Adrenal gland (tissue), 5 donors: Measurements from ENCODE around the gene SAFB.

Experiments used
- CTCF ChIP-seq, 6 experiments: fragments of 450-650 bp in 4 of 6; fragments of 200-600 bp in 2 of 6; sonication (generic) in 1 of 6; IDR thresholded peaks; 1 replicate in 5 of 6; 2 replicates in 1 of 6; pipeline versions ENCODE4 v1.5.1 to v1.8.0; 2016 to 2021; ENCODE audit warnings: antibody characterized with exemption in 6 of 6, mild to moderate bottlenecking in 2 of 6, moderate library complexity in 1 of 6
- POLR2A ChIP-seq, 2 donors: fragments of 450-650 bp; IDR thresholded peaks; one replicate each; pipeline ENCODE4 v1.6.1; 2017; ENCODE audit warnings: antibody characterized with exemption in 2 of 2, mild to moderate bottlenecking in 2 of 2, moderate library complexity in 1 of 2
- donor health status: DM: no; HTN: no; CAD: no.

- no peak for TF ChIP-seq CTCF (IDR thresholded peaks at IDR 0.05)
- TF ChIP-seq POLR2A (IDR thresholded peaks at IDR 0.05) = no peak
Measured at GRCh38 chr19:5586300-5587070, 36.4 kb upstream of the SAFB start.
